Activated CD8-positive, alpha-beta memory T cell treated with anti-CD3 and anti-CD28 coated beads, Interleukin-2, amount 50 U/mL, for 48 hours (primary cell): ENCODE results near the gene FCRLA.
"Not testable (repeated sequence)": the region's sequence is repeated elsewhere in the genome, so short reads cannot be mapped to it uniquely, and the experiment has no call there.

Experiments
- DNase-seq: peaks from one replicate; pipeline ENCODE4 v3.0.0-alpha.2; 2020

Gene FCRLA

GRCh38 chr1:161706482-161707347, at the start of gene FCRLA:
Gene FCRLA, plus strand, starts transcription at chr1:161707229. Its CDS starts 36 bp downstream, at chr1:161707265.
- no peak for DNase-seq

GRCh38 chr1:161658524-161658923, 48.5 kb upstream of the FCRLA start:
- not testable (repeated sequence) for DNase-seq

GRCh38 chr1:161661660-161662311, 45.2 kb upstream of the FCRLA start:
- DNase-seq: not testable (repeated sequence)

- DNase-seq: not testable (repeated sequence)
These were observed 44.2 kb upstream of the FCRLA start, which contains the start of gene FCGR2B for GRCh38 chr1:161662684-161663339. Gene FCGR2B, plus strand, starts transcription at chr1:161663143. Its CDS starts 99 bp downstream, at chr1:161663242.

GRCh38 chr1:161663569-161663968, 43.5 kb upstream of the FCRLA start:
- DNase-seq: not testable (repeated sequence)

- not testable (repeated sequence) for DNase-seq
These were observed 42.3 kb upstream of the FCRLA start for GRCh38 chr1:161664689-161665088.

- not testable (repeated sequence) for DNase-seq
These were observed 35.7 kb upstream of the FCRLA start for GRCh38 chr1:161671045-161672020.

GRCh38 chr1:161673437-161673836, 33.6 kb upstream of the FCRLA start:
- DNase-seq: not testable (repeated sequence)

GRCh38 chr1:161674447-161674846, 32.6 kb upstream of the FCRLA start:
- DNase-seq: not testable (repeated sequence)

GRCh38 chr1:161674908-161675307, 32.1 kb upstream of the FCRLA start:
- DNase-seq: not testable (repeated sequence)

GRCh38 chr1:161676441-161676840, 30.6 kb upstream of the FCRLA start:
- no peak for DNase-seq

GRCh38 chr1:161676958-161677689, 29.9 kb upstream of the FCRLA start:
- no peak for DNase-seq

- no peak for DNase-seq
These were observed 28.5 kb upstream of the FCRLA start for GRCh38 chr1:161678500-161678899.

- no peak for DNase-seq
These were observed 25.1 kb upstream of the FCRLA start for GRCh38 chr1:161681879-161682278.

GRCh38 chr1:161688946-161689345, 18.1 kb upstream of the FCRLA start:
- no peak for DNase-seq

GRCh38 chr1:161691846-161692245, 15.2 kb upstream of the FCRLA start:
- DNase-seq: no peak

- DNase-seq: not testable (repeated sequence)
These were observed 13.9 kb upstream of the FCRLA start for GRCh38 chr1:161693020-161693712.

GRCh38 chr1:161698302-161698701, 8.7 kb upstream of the FCRLA start:
- DNase-seq: not testable (repeated sequence)

- no peak for DNase-seq
These were observed 4.8 kb upstream of the FCRLA start for GRCh38 chr1:161702250-161702649.

GRCh38 chr1:161705537-161705936, 1.5 kb upstream of the FCRLA start:
- no peak for DNase-seq

GRCh38 chr1:161706113-161706481, 932 bp upstream of the FCRLA start:
- no peak for DNase-seq
